TTC549 (cell line): Measurements from ENCODE around the gene WSCD2.

Source experiments
- FAIRE-seq: peaks from 2 replicates; lab custom pipeline; 2012; peaks lifted over from hg19 to GRCh38; lab: Jason Lieb, UNC

The WSCD2 gene

GRCh38 chr12:108236366-108236765 lies 107.3 kb downstream of the WSCD2 start:
- FAIRE-seq, result no peak

- no peak for FAIRE-seq
Measured at GRCh38 chr12:108237272-108237671, 108.2 kb downstream of the WSCD2 start.

- no peak for FAIRE-seq
Measured at GRCh38 chr12:108238474-108238873, 109.4 kb downstream of the WSCD2 start.

- no peak for FAIRE-seq
Measured at GRCh38 chr12:108239378-108239777, 110.3 kb downstream of the WSCD2 start.

- no peak for FAIRE-seq
Measured at GRCh38 chr12:108240027-108240785, 111.1 kb downstream of the WSCD2 start.

DNA sequence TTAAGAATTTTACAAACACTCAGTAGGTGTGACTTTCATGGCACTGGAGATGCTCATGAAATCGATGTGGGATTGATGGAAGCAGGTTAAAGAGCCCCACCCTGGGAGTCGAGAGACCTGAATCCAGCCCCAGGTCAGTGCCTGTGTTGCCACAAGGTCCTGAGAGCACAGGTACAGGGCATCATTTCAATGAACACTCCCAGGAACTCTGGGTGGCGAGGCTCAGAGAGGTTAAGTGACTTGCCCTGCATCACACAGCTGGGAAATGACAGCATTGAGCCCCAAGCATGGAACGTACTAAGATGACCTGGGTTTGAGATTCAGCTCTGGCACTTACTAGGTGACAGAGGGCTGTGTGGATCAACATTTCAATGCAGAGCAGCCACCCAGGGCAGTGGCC lies 111.8 kb downstream of the WSCD2 start:
- no peak for FAIRE-seq

DNA sequence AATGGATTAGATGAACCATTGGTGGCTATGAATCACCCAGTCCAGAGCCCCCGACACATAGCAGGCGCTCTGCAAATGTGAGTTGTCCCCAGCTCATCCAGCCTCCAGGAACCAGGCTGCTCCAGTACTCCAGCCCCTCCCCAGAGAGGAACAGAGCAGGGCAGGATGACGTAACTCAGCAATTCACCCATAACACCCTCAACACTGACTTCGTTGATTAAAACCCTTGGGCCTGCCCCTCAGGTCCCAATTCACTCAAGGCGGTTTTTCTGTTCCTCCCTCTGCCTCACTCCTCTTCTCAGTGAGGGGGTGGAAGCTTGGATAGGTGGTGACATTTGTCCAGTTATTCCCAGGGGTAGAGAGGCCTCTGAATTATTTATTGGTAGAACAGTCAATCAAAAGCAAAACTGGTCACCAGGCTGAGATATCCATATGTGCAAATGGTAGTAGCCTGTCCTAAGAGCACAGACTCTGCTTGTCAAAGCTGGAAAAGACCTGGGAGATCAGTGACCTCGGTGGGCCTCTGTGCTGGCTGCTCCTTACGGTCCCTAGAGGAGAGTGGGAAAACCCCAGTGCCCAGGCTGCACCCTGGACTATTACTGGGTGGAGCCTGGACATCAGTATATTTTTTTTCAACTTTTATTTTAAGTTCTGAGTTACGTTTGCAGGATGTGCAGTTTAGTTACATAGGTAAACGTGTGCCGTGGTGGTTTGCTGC lies 113.1 kb downstream of the WSCD2 start:
- no peak for FAIRE-seq

DNA sequence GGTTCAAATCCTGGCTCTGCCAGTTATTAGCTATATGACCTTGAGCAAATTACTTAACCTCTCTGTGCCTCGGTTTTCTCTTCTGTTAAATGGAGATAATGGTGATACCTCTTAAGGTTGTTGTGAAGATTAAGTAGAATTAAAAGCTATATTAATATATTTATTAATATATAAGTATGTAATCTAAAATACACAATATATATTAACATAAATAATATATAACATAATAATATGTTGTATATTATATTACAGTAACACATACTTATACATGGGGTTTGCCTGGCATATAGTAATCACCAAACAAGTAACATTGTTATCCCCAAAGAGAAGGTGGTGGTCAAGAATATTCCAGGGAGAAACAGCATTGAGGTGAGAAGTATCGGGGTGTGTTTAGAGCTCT lies 118.0 kb downstream of the WSCD2 start:
- no peak for FAIRE-seq

- no peak for FAIRE-seq
Measured at GRCh38 chr12:108248011-108248410, 118.9 kb downstream of the WSCD2 start.

DNA sequence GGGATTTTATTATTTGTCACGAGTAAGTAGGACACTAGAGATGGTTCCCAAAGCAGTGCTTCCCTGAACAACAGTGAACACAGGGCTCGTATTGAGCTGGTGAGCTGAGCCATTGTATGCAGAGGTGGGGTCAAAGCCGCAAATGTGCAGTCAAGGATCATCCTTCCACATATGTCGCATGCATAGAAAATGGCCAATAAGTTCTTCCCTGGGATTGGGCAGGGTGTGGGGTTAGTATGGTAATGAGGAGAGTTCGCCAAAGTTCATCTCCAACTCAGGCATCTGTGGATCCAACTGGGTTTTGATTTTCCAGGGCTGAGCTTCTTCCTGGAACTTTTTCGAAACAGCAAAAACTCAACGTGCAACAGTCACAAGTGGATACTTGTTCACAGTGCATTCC lies 123.4 kb downstream of the WSCD2 start:
- no peak for FAIRE-seq

DNA sequence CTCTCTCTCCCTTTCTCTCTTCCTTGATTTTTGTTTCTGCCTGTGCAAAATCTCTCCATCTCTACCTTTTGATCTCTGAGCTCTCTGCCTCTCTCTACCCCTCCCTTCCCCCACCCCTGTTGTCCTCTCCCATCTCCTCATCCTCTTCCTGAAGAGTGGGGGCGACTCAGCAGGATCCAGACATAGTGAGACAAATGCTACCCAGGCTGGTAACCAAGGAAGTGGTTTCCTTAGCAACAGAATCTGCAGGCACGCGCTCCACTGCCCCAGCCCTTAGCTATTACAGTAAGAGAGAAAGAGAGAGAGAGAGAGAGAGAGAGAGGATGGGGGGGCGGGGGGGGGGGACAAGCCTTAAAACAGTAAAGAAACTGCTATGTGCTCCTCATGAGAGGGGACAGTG lies 124.5 kb downstream of the WSCD2 start:
- FAIRE-seq, result no peak

- no peak for FAIRE-seq
Measured at GRCh38 chr12:108254030-108254429, 124.9 kb downstream of the WSCD2 start.

DNA sequence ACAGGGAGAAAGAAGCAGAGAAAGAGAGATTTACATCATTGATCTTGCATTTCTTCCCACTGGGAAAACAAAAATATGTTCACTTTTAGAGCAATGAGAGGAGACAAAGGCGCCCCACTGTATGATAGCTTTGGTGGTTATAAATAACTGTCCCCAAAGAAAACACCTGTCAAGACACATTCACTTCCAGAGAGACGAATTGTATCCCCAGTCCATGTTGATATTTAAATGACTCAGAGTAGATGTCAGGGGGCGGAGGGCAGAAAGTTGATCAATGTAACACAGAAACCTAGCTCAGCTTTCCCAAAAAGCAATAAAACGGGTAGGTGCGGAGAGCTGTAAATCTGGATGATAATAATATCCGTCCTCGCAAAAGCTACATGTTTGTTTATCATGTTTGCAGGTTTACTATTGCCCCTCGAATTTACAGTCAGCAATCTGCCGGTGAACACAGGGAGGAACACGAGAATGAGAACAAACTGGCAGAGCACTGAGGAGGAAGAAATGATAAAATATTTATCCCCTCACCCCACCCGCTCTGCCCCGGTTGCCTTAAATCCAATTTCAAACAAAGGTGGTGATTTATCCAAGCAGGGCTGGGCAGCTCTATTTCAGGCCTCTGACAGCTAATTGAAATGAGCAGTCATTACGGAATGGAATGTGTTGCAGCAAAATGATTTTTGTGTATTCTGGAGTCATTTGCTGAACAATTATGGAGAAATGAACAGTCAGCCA lies 125.6 kb downstream of the WSCD2 start:
- FAIRE-seq, result no peak

- no peak for FAIRE-seq
Measured at GRCh38 chr12:108255252-108255602, 126.1 kb downstream of the WSCD2 start.

- FAIRE-seq, result no peak
Measured at GRCh38 chr12:108257004-108257403, 127.9 kb downstream of the WSCD2 start.

DNA sequence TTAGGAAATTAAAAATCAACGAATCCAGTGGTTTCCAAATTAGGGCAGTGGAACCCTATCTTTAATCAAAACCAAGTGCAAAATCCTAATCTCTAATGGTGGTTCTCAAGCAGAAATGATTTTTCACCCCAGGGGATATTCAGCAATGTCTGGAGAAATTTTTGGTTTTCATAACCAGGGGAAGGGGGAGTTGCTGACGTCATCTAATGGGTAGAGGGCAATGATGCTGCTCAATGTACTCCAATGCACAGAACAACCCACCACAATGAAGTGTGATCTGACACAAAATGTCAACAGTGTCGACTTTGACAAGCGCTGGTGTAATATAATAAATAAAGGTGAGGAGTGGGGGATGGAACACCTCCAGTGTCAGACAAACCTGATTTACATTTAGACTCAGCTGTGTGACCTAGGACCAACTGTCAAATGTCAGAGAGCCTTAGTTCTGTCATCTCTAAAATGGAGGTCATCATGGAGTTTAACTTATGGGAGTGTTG lies 128.6 kb downstream of the WSCD2 start:
- no peak for FAIRE-seq

- FAIRE-seq, result no peak
Measured at GRCh38 chr12:108260039-108260438, 131.0 kb downstream of the WSCD2 start.

GRCh38 chr12:108260969-108261368 lies 131.9 kb downstream of the WSCD2 start:
- FAIRE-seq, result no peak

DNA sequence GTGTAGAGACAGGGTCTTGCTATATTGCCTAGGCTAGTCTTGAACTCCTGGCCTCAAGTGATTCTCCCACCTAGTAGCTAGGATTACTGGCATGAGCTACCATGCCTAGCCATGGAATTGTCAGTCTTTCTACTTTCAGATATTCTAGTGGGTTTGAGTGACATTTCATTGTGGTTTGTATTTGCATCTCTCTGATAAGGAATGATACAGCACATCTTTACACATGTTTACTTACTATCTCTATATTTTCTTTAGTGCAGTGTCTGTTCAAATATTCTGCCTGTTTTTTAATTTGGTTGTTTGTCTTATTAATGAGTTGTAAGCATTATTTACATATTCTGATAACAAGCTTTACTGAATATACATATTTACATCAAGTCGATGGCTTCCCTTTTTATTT lies 136.4 kb downstream of the WSCD2 start:
- no peak for FAIRE-seq

DNA sequence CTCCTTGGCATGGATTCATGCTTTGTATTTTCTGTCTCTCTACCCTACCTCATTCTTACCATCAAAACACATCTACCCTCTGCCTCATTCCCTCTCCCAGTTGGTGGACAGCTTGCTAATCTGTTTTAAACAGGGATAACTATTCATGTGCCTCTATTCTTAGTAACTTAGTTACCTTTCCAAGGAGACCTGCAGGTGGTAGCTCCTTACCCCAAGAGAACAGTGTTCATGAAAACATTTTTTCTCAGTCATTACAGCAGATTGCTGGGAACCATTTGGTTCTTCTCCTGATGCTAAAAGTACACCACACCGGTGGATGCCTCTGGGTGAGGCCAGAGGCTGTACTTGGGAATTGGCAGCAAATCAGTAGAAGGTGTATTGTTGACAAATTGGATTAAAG lies 137.0 kb downstream of the WSCD2 start:
- no peak for FAIRE-seq

DNA sequence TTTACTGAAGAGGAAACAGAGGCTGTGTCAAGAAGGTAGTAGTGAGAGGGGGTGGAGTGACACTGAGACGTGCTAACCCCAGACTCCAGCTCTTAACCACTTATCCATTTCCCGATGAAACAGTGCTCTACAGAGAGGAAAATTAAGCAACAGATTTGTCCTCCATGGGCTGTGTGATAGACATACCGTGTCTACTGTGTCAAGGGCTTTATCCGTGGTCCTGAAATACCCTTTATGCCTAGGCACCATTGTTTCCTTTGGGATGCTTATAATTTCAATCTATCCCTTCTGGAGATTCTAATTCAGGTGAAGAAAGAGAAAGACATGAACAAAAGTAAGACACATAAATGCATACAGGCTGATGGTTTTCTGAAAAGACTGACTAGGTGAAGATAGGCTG lies 138.4 kb downstream of the WSCD2 start:
- no peak for FAIRE-seq

DNA sequence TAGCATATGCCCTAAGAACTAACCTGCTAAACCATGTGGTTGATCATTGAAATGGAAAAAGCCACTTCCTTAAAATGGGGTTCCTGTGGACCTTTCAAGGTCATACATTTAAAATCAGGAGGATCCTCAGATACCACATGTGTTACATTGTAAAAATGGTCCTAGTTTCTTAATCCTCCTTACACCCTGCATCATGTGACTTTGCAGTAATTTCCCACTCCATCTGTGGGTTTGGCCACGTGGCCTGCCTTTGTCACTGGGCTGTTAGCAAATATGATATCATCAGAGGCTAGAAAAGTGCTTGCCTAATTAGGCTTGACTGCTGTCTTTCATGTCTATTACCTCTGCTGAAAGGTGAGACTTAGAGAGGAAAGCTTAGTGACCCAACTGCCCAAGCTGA lies 139.3 kb downstream of the WSCD2 start:
- no peak for FAIRE-seq

GRCh38 chr12:108269224-108269623 lies 140.1 kb downstream of the WSCD2 start:
- FAIRE-seq, result no peak
